ENCODE measurements around the gene TTLL3.

TTLL3 gene

GRCh38 chr3:9765865-9766264 is 44.2 kb upstream of the TTLL3 start:
- TF ChIP-seq POLR2AphosphoS5 (IDR thresholded peaks at IDR 0.05; ENCODE audit: low read depth, low read length) (no peak), FOXP2 (optimal IDR thresholded peaks at IDR 0.05; ENCODE audit: borderline replicate concordance, extremely low read depth, extremely low read length, insufficient read depth) (no peak), SIN3A (IDR thresholded peaks at IDR 0.05; ENCODE audit: borderline replicate concordance, insufficient read depth, low read length) (no peak), REST (IDR thresholded peaks at IDR 0.05; ENCODE audit: insufficient read depth in 1 of 2, low read depth in 2 of 2, low read length in 2 of 2) (no peak), TAF1 (IDR thresholded peaks at IDR 0.05; ENCODE audit: borderline replicate concordance, insufficient read depth, low read length) (no peak)

GRCh38 chr3:9767418-9767817 is 42.6 kb upstream of the TTLL3 start:
- no peak for TF ChIP-seq REST (IDR thresholded peaks at IDR 0.05; ENCODE audit: insufficient read depth in 1 of 2, low read depth in 2 of 2, low read length in 2 of 2)

- TF ChIP-seq REST (IDR thresholded peaks at IDR 0.05; ENCODE audit: insufficient read depth in 1 of 2, low read depth in 2 of 2, low read length in 2 of 2): no peak
- no peak for TF ChIP-seq TAF1 (IDR thresholded peaks at IDR 0.05; ENCODE audit: borderline replicate concordance, insufficient read depth, low read length)
- TF ChIP-seq SIN3A (IDR thresholded peaks at IDR 0.05; ENCODE audit: borderline replicate concordance, insufficient read depth, low read length): no peak
- TF ChIP-seq FOXP2 (optimal IDR thresholded peaks at IDR 0.05; ENCODE audit: borderline replicate concordance, extremely low read depth, extremely low read length, insufficient read depth): no peak
- TF ChIP-seq POLR2AphosphoS5 (IDR thresholded peaks at IDR 0.05; ENCODE audit: low read depth, low read length): no peak
Observed at GRCh38 chr3:9768141-9768775, 41.8 kb upstream of the TTLL3 start.

GRCh38 chr3:9769012-9769411 is 41.0 kb upstream of the TTLL3 start:
- TF ChIP-seq FOXP2 (optimal IDR thresholded peaks at IDR 0.05; ENCODE audit: borderline replicate concordance, extremely low read depth, extremely low read length, insufficient read depth) (no peak), SIN3A (IDR thresholded peaks at IDR 0.05; ENCODE audit: borderline replicate concordance, insufficient read depth, low read length) (no peak), TAF1 (IDR thresholded peaks at IDR 0.05; ENCODE audit: borderline replicate concordance, insufficient read depth, low read length) (no peak), REST (IDR thresholded peaks at IDR 0.05; ENCODE audit: insufficient read depth in 1 of 2, low read depth in 2 of 2, low read length in 2 of 2) (no peak), POLR2AphosphoS5 (IDR thresholded peaks at IDR 0.05; ENCODE audit: low read depth, low read length) (no peak)
